UCSD-AML1 (cell line): ENCODE measurements around the gene RAD51B.

Experiments
- DNase-seq: peaks from one replicate; lab custom pipeline; 2025; ENCODE audit not compliant: unreplicated experiment; lab: John Stamatoyannopoulos, UW

Gene RAD51B

GRCh38 chr14:68556253-68556652 lies 736.7 kb downstream of the RAD51B start:
- DNase-seq: no peak

- no peak for DNase-seq
These were observed 738.1 kb downstream of the RAD51B start for GRCh38 chr14:68557648-68558047.

GRCh38 chr14:68558096-68558495 lies 738.5 kb downstream of the RAD51B start:
- no peak for DNase-seq

GRCh38 chr14:68559949-68560348 lies 740.4 kb downstream of the RAD51B start:
- DNase-seq: no peak

GRCh38 chr14:68561531-68562007 lies 742.0 kb downstream of the RAD51B start:
- no peak for DNase-seq

- DNase-seq: no peak
These were observed 743.3 kb downstream of the RAD51B start for GRCh38 chr14:68562911-68563250.

- no peak for DNase-seq
These were observed 743.9 kb downstream of the RAD51B start for GRCh38 chr14:68563251-68564131.

- DNase-seq: no peak
These were observed 744.7 kb downstream of the RAD51B start for GRCh38 chr14:68564191-68564825.

GRCh38 chr14:68564826-68565759 lies 745.5 kb downstream of the RAD51B start:
- no peak for DNase-seq

GRCh38 chr14:68566075-68566474 lies 746.5 kb downstream of the RAD51B start:
- DNase-seq: no peak

GRCh38 chr14:68568907-68569897 lies 749.6 kb downstream of the RAD51B start:
- DNase-seq: no peak

GRCh38 chr14:68569970-68570409 lies 750.4 kb downstream of the RAD51B start:
- no peak for DNase-seq

- DNase-seq: no peak
These were observed 751.6 kb downstream of the RAD51B start for GRCh38 chr14:68571114-68571591.

GRCh38 chr14:68571928-68572525 lies 752.4 kb downstream of the RAD51B start:
- DNase-seq: no peak

GRCh38 chr14:68573126-68573525 lies 753.5 kb downstream of the RAD51B start:
- no peak for DNase-seq

GRCh38 chr14:68573722-68574121 lies 754.1 kb downstream of the RAD51B start:
- no peak for DNase-seq

GRCh38 chr14:68574461-68574860 lies 754.9 kb downstream of the RAD51B start:
- no peak for DNase-seq

GRCh38 chr14:68574906-68575305 lies 755.3 kb downstream of the RAD51B start:
- no peak for DNase-seq

- DNase-seq: no peak
These were observed 755.8 kb downstream of the RAD51B start for GRCh38 chr14:68575426-68575825.
